GM12874 (cell line): Measurements from ENCODE around the gene MBTPS1.

ENCODE experiments used
- CTCF ChIP-seq: IDR thresholded peaks from 2 replicates; pipeline ENCODE4 v1.5.1; 2011; ENCODE audit warnings: low read depth, mild to moderate bottlenecking, control low read depth, low read length, moderate library complexity; ENCODE audit not compliant: insufficient read depth

The MBTPS1 gene

DNA sequence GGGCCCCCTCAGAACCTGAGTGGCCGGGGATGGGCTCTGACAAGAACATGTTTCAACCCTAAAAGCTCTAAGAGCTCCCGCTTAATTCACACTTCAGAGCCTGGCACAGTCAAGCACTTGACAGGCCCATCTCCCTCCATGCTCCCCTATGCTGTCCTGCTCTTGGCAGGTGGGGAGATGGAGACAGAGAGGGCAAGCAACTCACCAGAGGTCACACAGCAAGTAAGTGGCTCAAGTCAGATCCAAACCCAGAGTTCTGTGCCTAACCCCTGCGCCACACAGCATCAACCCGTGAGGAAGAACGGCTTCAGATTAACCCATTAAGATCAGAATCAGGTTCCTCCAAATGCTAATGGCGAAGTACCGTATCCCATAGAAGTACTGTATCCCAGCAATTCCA, 112.3 kb downstream of the MBTPS1 start:
- TF ChIP-seq CTCF = no peak
